PFSK-1 (cell line): ENCODE data around the gene TTC27.

Experiments
- FOXP2 ChIP-seq: optimal IDR thresholded peaks from 2 replicates; pipeline ENCODE3; 2011; ENCODE audit warnings: borderline replicate concordance, control low read depth, inconsistent platforms; ENCODE audit not compliant: insufficient read depth; ENCODE audit errors: extremely low read length, extremely low read depth
- POLR2AphosphoS5 ChIP-seq: IDR thresholded peaks from 2 replicates; pipeline ENCODE4 v1.6.1; 2012; ENCODE audit warnings: low read depth, mild to moderate bottlenecking, control low read depth, low read length, moderate library complexity
- SIN3A ChIP-seq: IDR thresholded peaks from 2 replicates; pipeline ENCODE4 v1.6.1; 2012; ENCODE audit warnings: mild to moderate bottlenecking, low read length, moderate library complexity, borderline replicate concordance; ENCODE audit not compliant: insufficient read depth
- TAF1 ChIP-seq: IDR thresholded peaks from 2 replicates; pipeline ENCODE4 v1.6.1; 2012; ENCODE audit warnings: low read length, control low read depth, borderline replicate concordance; ENCODE audit not compliant: insufficient read depth
- TF ChIP-seq, protein P1 (sequence below), 2 experiments: IDR thresholded peaks; 2 replicates each; pipeline versions ENCODE4 v1.6.1 to v1.8.0; 2011 to 2012; ENCODE audit warnings: low read depth in 2 of 2, low read length in 2 of 2, control low read depth in 1 of 2, inconsistent platforms in 1 of 2, mild to moderate bottlenecking in 1 of 2, moderate library complexity in 1 of 2; ENCODE audit not compliant: insufficient read depth in 1 of 2

The TTC27 gene

DNA sequence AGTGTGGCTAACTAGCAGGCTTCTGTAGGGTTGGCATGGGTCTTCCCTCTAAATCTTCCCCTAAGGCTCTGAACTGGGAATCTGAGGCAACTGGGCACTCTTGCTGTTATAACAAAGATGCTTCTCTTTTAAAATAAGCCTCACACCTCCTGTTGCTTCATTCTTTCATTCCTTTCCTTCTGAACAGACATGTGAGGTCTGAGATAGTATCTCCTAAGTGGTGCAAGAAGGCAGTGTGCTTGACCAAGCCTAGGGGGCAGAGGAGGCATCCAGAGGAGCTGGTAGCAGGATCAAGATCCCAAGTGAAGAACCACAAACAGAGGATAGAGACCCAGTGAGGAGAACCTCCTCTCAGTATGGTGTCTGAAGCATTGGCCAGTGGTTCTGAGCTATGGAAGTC is 90.9 kb downstream of the TTC27 start:
- TF ChIP-seq POLR2AphosphoS5, result no peak
- no peak for TF ChIP-seq FOXP2
- TF ChIP-seq SIN3A, result no peak
- TF ChIP-seq, protein P1, sequence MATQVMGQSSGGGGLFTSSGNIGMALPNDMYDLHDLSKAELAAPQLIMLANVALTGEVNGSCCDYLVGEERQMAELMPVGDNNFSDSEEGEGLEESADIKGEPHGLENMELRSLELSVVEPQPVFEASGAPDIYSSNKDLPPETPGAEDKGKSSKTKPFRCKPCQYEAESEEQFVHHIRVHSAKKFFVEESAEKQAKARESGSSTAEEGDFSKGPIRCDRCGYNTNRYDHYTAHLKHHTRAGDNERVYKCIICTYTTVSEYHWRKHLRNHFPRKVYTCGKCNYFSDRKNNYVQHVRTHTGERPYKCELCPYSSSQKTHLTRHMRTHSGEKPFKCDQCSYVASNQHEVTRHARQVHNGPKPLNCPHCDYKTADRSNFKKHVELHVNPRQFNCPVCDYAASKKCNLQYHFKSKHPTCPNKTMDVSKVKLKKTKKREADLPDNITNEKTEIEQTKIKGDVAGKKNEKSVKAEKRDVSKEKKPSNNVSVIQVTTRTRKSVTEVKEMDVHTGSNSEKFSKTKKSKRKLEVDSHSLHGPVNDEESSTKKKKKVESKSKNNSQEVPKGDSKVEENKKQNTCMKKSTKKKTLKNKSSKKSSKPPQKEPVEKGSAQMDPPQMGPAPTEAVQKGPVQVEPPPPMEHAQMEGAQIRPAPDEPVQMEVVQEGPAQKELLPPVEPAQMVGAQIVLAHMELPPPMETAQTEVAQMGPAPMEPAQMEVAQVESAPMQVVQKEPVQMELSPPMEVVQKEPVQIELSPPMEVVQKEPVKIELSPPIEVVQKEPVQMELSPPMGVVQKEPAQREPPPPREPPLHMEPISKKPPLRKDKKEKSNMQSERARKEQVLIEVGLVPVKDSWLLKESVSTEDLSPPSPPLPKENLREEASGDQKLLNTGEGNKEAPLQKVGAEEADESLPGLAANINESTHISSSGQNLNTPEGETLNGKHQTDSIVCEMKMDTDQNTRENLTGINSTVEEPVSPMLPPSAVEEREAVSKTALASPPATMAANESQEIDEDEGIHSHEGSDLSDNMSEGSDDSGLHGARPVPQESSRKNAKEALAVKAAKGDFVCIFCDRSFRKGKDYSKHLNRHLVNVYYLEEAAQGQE (IDR thresholded peaks at IDR 0.05; ENCODE audit: insufficient read depth in 1 of 2, low read depth in 2 of 2, low read length in 2 of 2), result no peak
- no peak for TF ChIP-seq TAF1

DNA sequence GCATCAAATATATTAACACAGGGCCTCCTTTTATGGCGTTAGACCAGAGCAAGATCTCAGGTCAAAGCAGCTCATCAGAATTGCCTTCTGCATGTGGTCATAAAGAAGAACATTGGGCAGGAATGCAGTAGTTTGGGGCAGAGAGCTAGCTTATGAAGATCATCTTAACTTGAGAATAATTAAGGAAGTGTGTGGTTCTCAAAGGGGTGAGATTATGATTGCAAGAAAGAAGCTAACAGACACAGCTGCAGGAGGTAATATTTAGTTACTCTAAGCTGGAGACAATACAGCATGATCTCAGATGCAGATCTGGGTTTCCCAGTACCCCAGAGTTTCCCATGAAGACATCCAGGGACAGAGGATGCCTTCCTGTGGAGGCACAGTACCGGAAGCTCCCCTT is 91.6 kb downstream of the TTC27 start:
- TF ChIP-seq TAF1 (no peak), FOXP2 (no peak), POLR2AphosphoS5 (no peak), SIN3A (no peak)
- TF ChIP-seq, protein P1 (IDR thresholded peaks at IDR 0.05; ENCODE audit: insufficient read depth in 1 of 2, low read depth in 2 of 2, low read length in 2 of 2), result no peak

DNA sequence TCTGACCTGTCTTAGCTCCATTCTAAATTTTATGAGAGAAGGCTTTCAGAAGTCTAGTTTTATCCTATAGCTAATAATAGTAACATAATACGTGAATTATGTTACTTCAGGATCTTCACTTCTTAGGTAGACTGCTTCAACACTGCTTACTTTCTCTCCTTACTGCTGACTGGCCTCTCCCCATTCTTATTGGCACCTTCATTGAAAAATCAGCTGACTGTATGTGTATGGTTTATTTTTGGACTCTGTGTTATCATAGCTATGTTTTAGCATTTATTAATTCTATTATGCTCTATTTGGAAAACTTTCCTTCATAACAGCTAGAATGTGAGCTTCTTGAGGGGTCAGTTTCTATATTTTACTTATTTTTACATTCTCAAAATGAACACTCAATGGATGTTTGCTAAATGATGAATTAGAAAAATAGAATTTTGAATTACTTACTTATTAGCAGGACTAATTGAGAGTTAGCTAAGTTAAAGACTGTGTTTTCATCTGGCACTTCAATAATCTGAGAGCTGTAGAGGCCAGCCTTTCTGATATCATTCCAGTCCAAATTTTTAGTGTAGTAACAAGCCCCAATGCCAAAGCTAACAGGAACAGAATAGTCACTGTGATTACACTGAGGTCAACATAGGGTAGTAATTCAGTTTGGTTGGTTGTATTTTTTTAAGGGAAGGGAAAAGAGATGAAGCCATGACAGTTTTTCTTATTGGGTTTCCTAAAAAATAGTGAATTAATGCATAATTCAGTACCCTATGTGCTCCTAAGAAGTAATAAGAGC is 92.3 kb downstream of the TTC27 start:
- no peak for TF ChIP-seq SIN3A
- TF ChIP-seq, protein P1 (IDR thresholded peaks at IDR 0.05; ENCODE audit: insufficient read depth in 1 of 2, low read depth in 2 of 2, low read length in 2 of 2), result no peak
- TF ChIP-seq TAF1, result no peak
- no peak for TF ChIP-seq FOXP2
- no peak for TF ChIP-seq POLR2AphosphoS5

DNA sequence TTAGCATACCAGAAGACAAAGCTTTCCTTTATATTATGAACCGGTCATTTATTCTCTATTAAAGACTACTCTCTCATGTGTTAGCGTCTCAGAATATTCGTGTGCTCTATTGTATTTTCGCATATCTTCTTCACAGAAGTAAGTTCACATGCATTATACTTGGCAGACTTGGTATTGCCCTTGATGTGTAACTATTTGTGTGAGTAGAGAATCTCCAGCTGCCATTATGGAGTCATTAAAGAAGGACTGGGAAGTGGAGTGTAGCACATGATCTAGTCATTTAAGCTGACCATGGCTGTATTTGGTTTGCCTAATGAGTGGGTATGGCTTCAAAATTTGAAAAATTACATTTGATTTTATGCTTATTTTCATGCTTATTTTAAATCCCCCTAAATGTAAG is 92.9 kb downstream of the TTC27 start:
- TF ChIP-seq POLR2AphosphoS5, result no peak
- TF ChIP-seq, protein P1 (IDR thresholded peaks at IDR 0.05; ENCODE audit: insufficient read depth in 1 of 2, low read depth in 2 of 2, low read length in 2 of 2), result no peak
- TF ChIP-seq TAF1, result no peak
- TF ChIP-seq SIN3A, result no peak
- no peak for TF ChIP-seq FOXP2

DNA sequence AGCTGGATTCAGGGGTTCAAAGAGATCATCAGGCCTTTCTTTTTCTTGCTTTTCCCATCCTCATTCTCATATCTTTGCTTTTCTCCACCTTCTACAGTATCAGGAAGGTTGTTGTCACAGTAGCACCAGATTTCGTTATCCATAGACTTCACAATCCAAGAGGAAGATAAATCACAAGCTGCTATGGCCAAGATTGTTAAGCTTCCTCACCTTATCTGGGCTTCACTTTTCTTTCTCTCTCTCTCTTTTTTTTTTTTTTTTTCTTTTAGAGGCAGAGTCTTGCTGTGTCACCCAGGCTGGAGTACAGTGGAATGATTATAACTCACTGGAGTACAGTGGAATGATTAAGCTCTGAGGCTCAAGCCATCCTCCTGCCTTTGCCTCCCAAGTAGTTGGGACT is 93.5 kb downstream of the TTC27 start:
- TF ChIP-seq SIN3A, result no peak
- TF ChIP-seq TAF1, result no peak
- TF ChIP-seq, protein P1 (IDR thresholded peaks at IDR 0.05; ENCODE audit: insufficient read depth in 1 of 2, low read depth in 2 of 2, low read length in 2 of 2), result no peak
- TF ChIP-seq POLR2AphosphoS5, result no peak
- no peak for TF ChIP-seq FOXP2
